K562 (cell line): ENCODE measurements around the gene VIPR1. TPM values are rescaled to one million over a fixed set of nuclear protein-coding genes. Genes with fewer than 3 reads are reported as not detected.

ENCODE experiments used
- ATAC-seq: fragments of 200-7000 bp; cut with Tn5 transposase; 3 replicates; pipeline ENCODE4 v1.9.1; 2020; ENCODE audit warnings: moderate library complexity
- BruUV-seq: library from RNA; stranded (reverse); fragments of 400-500 nt; replicated peaks from 2 replicates; lab custom pipeline; 2021; lab: Mats Ljungman, UMichigan
- CTCF ChIA-PET: fragments of 300-600 bp; formaldehyde crosslinking; extraction: SDS; loops from one replicate; lab custom pipeline; 2021; ENCODE audit warnings: low intra/inter-chr PET ratio; lab: Yijun Ruan, JAX
- POLR2A ChIA-PET: fragments of 300-600, 350-650 bp; sonication (Branson Sonifier 250); formaldehyde crosslinking; extraction: SDS; loops from one replicate; lab custom pipeline; 2021; ENCODE audit warnings: antibody characterized with exemption, inconsistent platforms; lab: Yijun Ruan, JAX
- DNase-seq, 4 experiments: peaks; one replicate each; pipeline versions ENCODE4 v3.0.0 to v3.0.0-alpha.2; 2011 to 2018; ENCODE audit warnings: low spot score in 3 of 4, mixed read lengths in 3 of 4; ENCODE audit errors: extremely low read depth in 1 of 4
- FAIRE-seq: peaks from 2 replicates; lab custom pipeline; 2011; peaks lifted over from hg19 to GRCh38; lab: Jason Lieb, UNC
- H2AFZ ChIP-seq: 2 replicates; pipeline ENCODE4 v1.6.0; 2011; ENCODE audit warnings: low read depth, low read length, control low read depth, inconsistent platforms
- H3K27ac ChIP-seq: fragments of 200-600 bp; 3 replicates; pipeline ENCODE4 v1.8.0; 2011; ENCODE audit warnings: low read depth, mild to moderate bottlenecking, control low read depth, inconsistent platforms, low read length, moderate library complexity, mixed read lengths; ENCODE audit errors: extremely low read depth
- H3K27me3 ChIP-seq, 2 experiments: fragments of 300-600 bp in 1 of 2; 2 replicates in 1 of 2; 3 replicates in 1 of 2; pipeline versions ENCODE4 v1.6.0 to v1.8.0; 2011; ENCODE audit warnings: inconsistent platforms in 2 of 2, low read length in 2 of 2, mild to moderate bottlenecking in 1 of 2, mixed read lengths in 1 of 2, moderate library complexity in 1 of 2; ENCODE audit not compliant: control insufficient read depth in 2 of 2, insufficient read depth in 2 of 2
- H3K36me3 ChIP-seq: fragments of 300-600 bp; 3 replicates; pipeline ENCODE4 v1.8.0; 2011; ENCODE audit warnings: mild to moderate bottlenecking, low read length, inconsistent platforms; ENCODE audit not compliant: control insufficient read depth, insufficient read depth
- H3K4me1 ChIP-seq, 2 experiments: fragments of 200-600 bp in 1 of 2; replicated peaks in 1 of 2; 2 replicates in 1 of 2; 3 replicates in 1 of 2; pipeline versions ENCODE4 v1.5.1 to v1.8.0; 2011; ENCODE audit warnings: inconsistent platforms in 2 of 2, low read length in 2 of 2, mild to moderate bottlenecking in 1 of 2, mixed read lengths in 1 of 2, moderate library complexity in 1 of 2; ENCODE audit not compliant: control insufficient read depth in 2 of 2, insufficient read depth in 2 of 2
- H3K4me2 ChIP-seq: 2 replicates; pipeline ENCODE4 v1.6.1; 2011; ENCODE audit warnings: low read length, control low read depth, inconsistent platforms, mixed read lengths; ENCODE audit not compliant: insufficient read depth
- H3K4me3 ChIP-seq: fragments of 200-600 bp; sonication (generic), shearing (Covaris generic); 2 replicates; pipeline ENCODE4 v1.5.1; 2016; ENCODE audit warnings: control low read depth, inconsistent platforms
- H3K79me2 ChIP-seq: fragments of 200-600 bp; 3 replicates; pipeline ENCODE4 v1.8.0; 2011; ENCODE audit warnings: low read length, inconsistent platforms; ENCODE audit not compliant: control insufficient read depth, insufficient read depth
- H3K9ac ChIP-seq, 2 experiments: 2 replicates each; pipeline versions ENCODE4 v1.6.0 to v1.6.1; 2011; ENCODE audit warnings: low read depth in 2 of 2, low read length in 2 of 2, control low read depth in 1 of 2, inconsistent platforms in 1 of 2, mild to moderate bottlenecking in 1 of 2, mixed read lengths in 1 of 2; ENCODE audit not compliant: insufficient read depth in 1 of 2
- H3K9me1 ChIP-seq: one replicate; pipeline ENCODE4 v1.6.0; 2011; ENCODE audit warnings: inconsistent platforms, mild to moderate bottlenecking, low read length, moderate library complexity; ENCODE audit not compliant: control insufficient read depth, insufficient read depth
- H3K9me3 ChIP-seq: replicated peaks from 2 replicates; pipeline ENCODE4 v1.5.1; 2011; ENCODE audit warnings: low read depth, low read length, inconsistent platforms; ENCODE audit not compliant: control insufficient read depth, insufficient read depth
- H4K20me1 ChIP-seq: replicated peaks from 2 replicates; pipeline ENCODE4 v1.6.1; 2011; ENCODE audit warnings: low read length, inconsistent platforms, mixed read lengths; ENCODE audit not compliant: control insufficient read depth, insufficient read depth
- ARHGAP35 ChIP-seq: fragments of 450-650 bp; IDR thresholded peaks from 2 replicates; pipeline ENCODE4 v1.6.1; 2018; ENCODE audit not compliant: partially characterized antibody
- C11orf30 ChIP-seq: fragments of 450-650 bp; IDR thresholded peaks from 2 replicates; pipeline ENCODE4 v1.6.1; 2016; ENCODE audit warnings: low read depth, mild to moderate bottlenecking
- CBFA2T2 ChIP-seq: fragments of 450-650 bp; conservative IDR thresholded peaks from 2 replicates; pipeline ENCODE4 v1.6.1; 2017; ENCODE audit warnings: mild to moderate bottlenecking
- CHD4 ChIP-seq: fragments of 200-600 bp; sonication (generic); IDR thresholded peaks from 3 replicates; pipeline ENCODE4 v1.6.1; 2012; ENCODE audit warnings: low read depth, mild to moderate bottlenecking, mixed read lengths, low read length, inconsistent platforms; ENCODE audit not compliant: insufficient read depth, insufficient replicate concordance, poor library complexity, severe bottlenecking
- MTA1 ChIP-seq: fragments of 450-650 bp; IDR thresholded peaks from 2 replicates; pipeline ENCODE4 v1.6.1; 2017; ENCODE audit warnings: borderline replicate concordance
- NFATC3 ChIP-seq: fragments of 450-650 bp; IDR thresholded peaks from 2 replicates; pipeline ENCODE4 v1.6.1; 2017; ENCODE audit warnings: mild to moderate bottlenecking
- NR2F6 ChIP-seq: fragments of 450-650 bp; formaldehyde crosslinking; IDR thresholded peaks from 2 replicates; pipeline ENCODE4 v1.4.0; 2020; ENCODE audit warnings: mild to moderate bottlenecking
- NR3C1 ChIP-seq: sonication (generic); formaldehyde crosslinking; IDR thresholded peaks from 2 replicates; pipeline ENCODE4 v1.8.1; 2022; ENCODE audit warnings: missing genetic modification reagents
- PBX2 ChIP-seq, 2 experiments: IDR thresholded peaks in 1 of 2; conservative IDR thresholded peaks in 1 of 2; 2 replicates each; pipeline ENCODE4 v1.6.1; 2016; ENCODE audit warnings: low read depth in 2 of 2, mild to moderate bottlenecking in 1 of 2, missing compliant biosample characterization in 1 of 2, missing genetic modification characterization in 1 of 2, moderate library complexity in 1 of 2
- PHB ChIP-seq: fragments of 250-450 bp; sonication (Bioruptor Pico); IDR thresholded peaks from 2 replicates; pipeline ENCODE4 v1.5.0; 2021
- WGBS: fragments of 100-300 bp; shearing (Covaris generic); methylation state at CpG from one replicate; pipeline ENCODE4 v1.1.6; 2016; ENCODE audit warnings: low coverage, mixed read lengths; ENCODE audit not compliant: insufficient coverage; ENCODE audit errors: missing lambda C conversion rate; 5-methylcytosine and 5-hydroxymethylcytosine counted together
- in situ Hi-C: fragments of 300-500 bp; cut with MboI; formaldehyde crosslinking; loops from 4 replicates; pipeline ENCODE4 v1.15.0; 2018; ENCODE audit warnings: inconsistent platforms, mixed read lengths
- intact Hi-C: fragments of 100-400 bp; cut with micrococcal nuclease; formaldehyde crosslinking; loops from 2 replicates; pipeline ENCODE4 v1.14.2; 2022
- polyA plus RNA-seq, 8 experiments: library from polyadenylated mRNA; depleted of rRNA in 4 of 8; stranded (reverse) in 5 of 8; unstranded in 3 of 8; fragments of >200 nt; fragmentation: Nextera tagmentation in 2 of 8; fragmentation: Illumina TruSeq in 1 of 8; extraction: Ambion mirVana in 2 of 8; extraction: Trizol in 1 of 8; gene quantifications; 2 replicates each; pipeline versions ENCODE4 v1.2.1 to v1.2.3, GENCODE V29; 2011 to 2014; ENCODE audit warnings: inconsistent platforms in 1 of 8, missing spikeins in 1 of 8
- total RNA-seq, 7 experiments: library from RNA; depleted of rRNA in 6 of 7; stranded (reverse); fragments of >200 nt in 6 of 7; fragmentation: Illumina TruSeq in 2 of 7; extraction: Trizol in 2 of 7; gene quantifications; 2 replicates each; pipeline versions ENCODE4 v1.2.1 to v1.2.3, GENCODE V29; 2011 to 2021; ENCODE audit warnings: low replicate concordance in 1 of 7
- TF ChIP-seq, protein P1 (sequence below): fragments of 250-450 bp; sonication (Bioruptor Pico); IDR thresholded peaks from 2 replicates; pipeline ENCODE4 v1.5.0; 2021

The VIPR1 gene
- total and polyA plus RNA-seq, 9 of the 15 experiments (the other 6 are each of a cell fraction or from before 2014, with no cell fraction given), result 0.04 to 0.38 (median 0.12) TPM; not detected in 3

GRCh38 chr3:42525212-42525611 lies 22.8 kb downstream of the VIPR1 start:
- in situ Hi-C loops (no loop called here), intact Hi-C loops (no loop called here)
- no TSS peak for BruUV-seq
- Histone ChIP-seq H3K4me3 (no peak overlapping the region), H3K9me1 (no peaks in the 10 kb centered on the region), H3K4me1 (peaks cover 0 to 11% of the 10 kb centered on the region in 2 experiments; a peak in 1 of 5 replicates), H2AFZ (no peak overlapping the region), H4K20me1 (0 out of 2 replicates have a peak, but pooled peaks cover 4% of the 10 kb centered on the region), H3K27ac (no peak overlapping the region), H3K27me3 (peaks cover 7 to 30% of the 10 kb centered on the region in 2 experiments; a peak in 3 of 5 replicates), H3K4me2 (no peak overlapping the region), H3K79me2 (no peaks in the 10 kb centered on the region), H3K36me3 (no peaks in the 10 kb centered on the region), H3K9ac (0 out of 4 replicates have a peak overlapping the region, but pooled peaks of 1 of the 2 experiments have one; percentile 29), H3K9me3 (no peaks in the 10 kb centered on the region)
- CTCF ChIA-PET, result no interaction called here
- 8% methylated on average over 4 of the region's 4 CpGs for WGBS
- POLR2A ChIA-PET, result no interaction called here
- TF ChIP-seq PHB (CRISPR knock-in tag), result no peak
- TF ChIP-seq C11orf30, result no peak
- no peak for FAIRE-seq
- DNase-seq, result no peak
- no peak for ATAC-seq

GRCh38 chr3:42525736-42526345 lies 23.4 kb downstream of the VIPR1 start:
- no TSS peak for BruUV-seq
- FAIRE-seq (no peak), DNase-seq (no peak), ATAC-seq (no peak; the same call in 2 of the 3 replicates)
- H3K79me2 ChIP-seq, result no peaks in the 10 kb centered on the region
- intact Hi-C loops (no loop called here), in situ Hi-C loops (no loop called here)
- H3K27me3 ChIP-seq, result peaks cover 11 to 32% of the 10 kb centered on the region in 2 experiments; a peak in 4 of 5 replicates
- H3K9me3 ChIP-seq, result no peaks in the 10 kb centered on the region
- WGBS, result 26% methylated on average over 13 of the region's 13 CpGs
- H3K4me3 ChIP-seq, result no peak overlapping the region
- no peaks in the 10 kb centered on the region for H3K36me3 ChIP-seq
- POLR2A ChIA-PET, result no interaction called here
- no peaks in the 10 kb centered on the region for H3K9me1 ChIP-seq
- CTCF ChIA-PET, result no interaction called here
- H2AFZ ChIP-seq, result no peak overlapping the region
- H3K27ac ChIP-seq, result no peak overlapping the region
- no peak overlapping the region for H3K4me2 ChIP-seq
- peak overlapping the region in 1 of 2 experiments; percentile 29; a peak in 1 of 4 replicates for H3K9ac ChIP-seq
- H4K20me1 ChIP-seq, result 0 out of 2 replicates have a peak, but pooled peaks cover 4% of the 10 kb centered on the region
- peaks cover 0 to 11% of the 10 kb centered on the region in 2 experiments; a peak in 1 of 5 replicates for H3K4me1 ChIP-seq
- TF ChIP-seq PBX2 (CRISPR knock-in tag; IDR thresholded peaks at IDR 0.05; ENCODE audit: low read depth), result no peak
- no peak for TF ChIP-seq PBX2 (tag; conservative IDR thresholded peaks at IDR 0.05; ENCODE audit: low read depth)
- TF ChIP-seq, protein P1, sequence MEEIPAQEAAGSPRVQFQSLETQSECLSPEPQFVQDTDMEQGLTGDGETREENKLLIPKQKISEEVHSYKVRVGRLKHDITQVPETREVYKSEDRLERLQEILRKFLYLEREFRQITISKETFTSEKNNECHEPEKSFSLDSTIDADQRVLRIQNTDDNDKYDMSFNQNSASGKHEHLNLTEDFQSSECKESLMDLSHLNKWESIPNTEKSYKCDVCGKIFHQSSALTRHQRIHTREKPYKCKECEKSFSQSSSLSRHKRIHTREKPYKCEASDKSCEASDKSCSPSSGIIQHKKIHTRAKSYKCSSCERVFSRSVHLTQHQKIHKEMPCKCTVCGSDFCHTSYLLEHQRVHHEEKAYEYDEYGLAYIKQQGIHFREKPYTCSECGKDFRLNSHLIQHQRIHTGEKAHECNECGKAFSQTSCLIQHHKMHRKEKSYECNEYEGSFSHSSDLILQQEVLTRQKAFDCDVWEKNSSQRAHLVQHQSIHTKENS (CRISPR knock-in tag), result no peak
- TF ChIP-seq NR3C1 (CRISPR knock-in tag), result no peak
- TF ChIP-seq NR2F6 (CRISPR knock-in tag), result no peak
- TF ChIP-seq CHD4, result no peak
- no peak for TF ChIP-seq MTA1
- no peak for TF ChIP-seq ARHGAP35
- TF ChIP-seq CBFA2T2, result no peak
- TF ChIP-seq NFATC3, result no peak
